GM12878 (cell line): Measurements from ENCODE around the gene TIMD4.

Experiments
- CTCF ChIP-seq, 3 experiments: IDR thresholded peaks in 2 of 3; conservative IDR thresholded peaks in 1 of 3; 2 replicates each; pipeline ENCODE4 v1.5.1; 2011; ENCODE audit warnings: low read depth in 3 of 3, low read length in 3 of 3, mild to moderate bottlenecking in 3 of 3, control low read depth in 2 of 3, moderate library complexity in 2 of 3, inconsistent platforms in 1 of 3, mixed read lengths in 1 of 3; ENCODE audit not compliant: control insufficient read depth in 2 of 3, insufficient read depth in 1 of 3; ENCODE audit errors: extremely low read depth in 1 of 3
- KDM1A ChIP-seq: fragments of 200-600 bp; sonication (generic); IDR thresholded peaks from 2 replicates; pipeline ENCODE4 v1.6.1; 2016; ENCODE audit warnings: borderline replicate concordance
- POLR2A ChIP-seq: IDR thresholded peaks from 2 replicates; pipeline ENCODE4 v1.6.1; 2011; ENCODE audit warnings: low read depth, mild to moderate bottlenecking, low read length
- RFX5 ChIP-seq: IDR thresholded peaks from 2 replicates; pipeline ENCODE4 v1.6.1; 2011; ENCODE audit warnings: low read depth, low read length, improper control_type of control experiment

DNA sequence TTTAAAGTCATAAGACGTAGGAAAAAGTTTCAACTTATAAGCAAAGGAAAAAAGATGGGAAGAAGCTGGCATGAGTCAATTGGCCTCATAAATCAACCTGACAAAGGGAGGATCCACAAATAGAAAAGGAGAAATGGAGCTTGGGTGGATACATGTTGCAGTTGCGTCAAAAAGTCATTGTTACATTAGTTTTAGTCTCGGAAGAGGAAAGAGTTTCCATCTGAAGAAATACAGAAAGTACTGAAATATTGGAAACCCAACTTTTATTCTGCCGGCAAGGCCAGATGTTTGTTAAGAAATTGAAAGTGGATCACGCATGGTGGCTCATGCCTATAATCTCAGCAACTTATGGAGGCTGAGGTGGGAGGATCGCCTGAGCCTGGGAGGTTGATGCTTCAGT, 11.3 kb upstream of the TIMD4 start:
- TF ChIP-seq KDM1A, result no peak
- TF ChIP-seq RFX5, result no peak
- no peak for TF ChIP-seq POLR2A
- TF ChIP-seq CTCF (IDR thresholded peaks at IDR 0.05 in 2 of 3, conservative IDR thresholded peaks at IDR 0.05 in 1 of 3; ENCODE audit: control insufficient read depth in 2 of 3, extremely low read depth in 1 of 3, insufficient read depth in 1 of 3, low read depth in 3 of 3, low read length in 3 of 3), result no peak
